Measurements from ENCODE around the gene LRIT1. TPM values are rescaled to one million over a fixed set of nuclear protein-coding genes. Genes with fewer than 3 reads are reported as not detected.

The LRIT1 gene
- polyA plus RNA-seq, 1 of the 3 experiments (the other 2 are of a cell fraction): not detected

GRCh38 chr10:84184517-84184916 lies 56.8 kb downstream of the LRIT1 start:
- Histone ChIP-seq H3K79me2 (ENCODE audit: insufficient read depth) (no peaks in the 10 kb centered on the region), H3K4me1 (ENCODE audit: control insufficient read depth in 1 of 2, insufficient read depth in 2 of 2, low read depth in 1 of 2, low read length in 1 of 2) (peaks cover 0 to 3% of the 10 kb centered on the region in 2 experiments; a peak in 1 of 4 replicates), H3K4me2 (no peak overlapping the region), H3F3A (replicated peaks; ENCODE audit: insufficient read depth) (no peaks in the 10 kb centered on the region), H3K9me3 (no peaks in the 10 kb centered on the region), H3K9me2 (no peaks in the 10 kb centered on the region), H2AFZ (ENCODE audit: low read depth) (no peak overlapping the region), H3K9ac (no peak overlapping the region), H3K4me3 (ENCODE audit: low read depth in 2 of 2, low read length in 1 of 2) (no peak overlapping the region), H3K27ac (ENCODE audit: low read depth in 2 of 2, low read length in 1 of 2) (no peak overlapping the region), H3K36me3 (replicated peaks in 1 of 2; ENCODE audit: control insufficient read depth in 1 of 2, insufficient read depth in 2 of 2, low read length in 1 of 2) (no peaks in the 10 kb centered on the region), H3K27me3 (ENCODE audit: insufficient read depth) (no peaks in the 10 kb centered on the region), H4K20me1 (ENCODE audit: insufficient read depth) (no peaks in the 10 kb centered on the region)
- DNase-seq: no peak
- ChIA-PET CTCF (interaction anchor here (1.4 kb wide), 1 partner anchor 36 kb away, joined by 3 read pairs; no protein-coding TSS in a partner anchor), POLR2A (no interaction called here)
- TF ChIP-seq CHD2 (IDR thresholded peaks at IDR 0.05; ENCODE audit: low read length, partially characterized antibody): no peak
- whole genome bisulfite sequencing (ENCODE audit: low lambda C conversion rate): 17% methylated on average over 4 of the region's 4 CpGs

- 73% methylated on average over 5 of the region's 5 CpGs for WGBS (ENCODE audit: low lambda C conversion rate)
- no peaks in the 10 kb centered on the region for H3K9me2 ChIP-seq
Observed at GRCh38 chr10:84181631-84182030, 59.7 kb downstream of the LRIT1 start.

More at GRCh38 chr10:84181631-84182030, 59.7 kb downstream of the LRIT1 start:
- Histone ChIP-seq H3K27me3 (ENCODE audit: insufficient read depth) (no peaks in the 10 kb centered on the region), H3K4me3 (ENCODE audit: low read depth in 2 of 2, low read length in 1 of 2) (no peak overlapping the region), H3K36me3 (replicated peaks in 1 of 2; ENCODE audit: control insufficient read depth in 1 of 2, insufficient read depth in 2 of 2, low read length in 1 of 2) (no peaks in the 10 kb centered on the region), H4K20me1 (ENCODE audit: insufficient read depth) (no peaks in the 10 kb centered on the region), H3K4me2 (no peak overlapping the region), H3K9ac (no peak overlapping the region), H2AFZ (ENCODE audit: low read depth) (no peak overlapping the region), H3K27ac (ENCODE audit: low read depth in 2 of 2, low read length in 1 of 2) (no peak overlapping the region), H3K4me1 (ENCODE audit: control insufficient read depth in 1 of 2, insufficient read depth in 2 of 2, low read depth in 1 of 2, low read length in 1 of 2) (peaks cover 0 to 10% of the 10 kb centered on the region in 2 experiments; a peak in 1 of 4 replicates), H3K9me3 (no peaks in the 10 kb centered on the region), H3F3A (replicated peaks; ENCODE audit: insufficient read depth) (no peaks in the 10 kb centered on the region), H3K79me2 (ENCODE audit: insufficient read depth) (no peaks in the 10 kb centered on the region)
- no peak for DNase-seq
- ChIA-PET POLR2A (no interaction called here), CTCF (interaction anchor here (1.3 to 2.1 kb wide), 2 partner anchors 14 to 34 kb away, joined by 3 to 5 read pairs; no protein-coding TSS in a partner anchor)
- no peak for TF ChIP-seq CHD2 (IDR thresholded peaks at IDR 0.05; ENCODE audit: low read length, partially characterized antibody)
- no peak for TF ChIP-seq FOXM1 (IDR thresholded peaks at IDR 0.05; ENCODE audit: low read depth)
- TF ChIP-seq SMC3 (IDR thresholded peaks at IDR 0.05; ENCODE audit: low read depth, low read length): no peak
- TF ChIP-seq PBX3 (IDR thresholded peaks at IDR 0.05): no peak
- no peak for TF ChIP-seq POLR2AphosphoS5 (IDR thresholded peaks at IDR 0.05; ENCODE audit: low read depth, low read length)
- TF ChIP-seq, protein P1, sequence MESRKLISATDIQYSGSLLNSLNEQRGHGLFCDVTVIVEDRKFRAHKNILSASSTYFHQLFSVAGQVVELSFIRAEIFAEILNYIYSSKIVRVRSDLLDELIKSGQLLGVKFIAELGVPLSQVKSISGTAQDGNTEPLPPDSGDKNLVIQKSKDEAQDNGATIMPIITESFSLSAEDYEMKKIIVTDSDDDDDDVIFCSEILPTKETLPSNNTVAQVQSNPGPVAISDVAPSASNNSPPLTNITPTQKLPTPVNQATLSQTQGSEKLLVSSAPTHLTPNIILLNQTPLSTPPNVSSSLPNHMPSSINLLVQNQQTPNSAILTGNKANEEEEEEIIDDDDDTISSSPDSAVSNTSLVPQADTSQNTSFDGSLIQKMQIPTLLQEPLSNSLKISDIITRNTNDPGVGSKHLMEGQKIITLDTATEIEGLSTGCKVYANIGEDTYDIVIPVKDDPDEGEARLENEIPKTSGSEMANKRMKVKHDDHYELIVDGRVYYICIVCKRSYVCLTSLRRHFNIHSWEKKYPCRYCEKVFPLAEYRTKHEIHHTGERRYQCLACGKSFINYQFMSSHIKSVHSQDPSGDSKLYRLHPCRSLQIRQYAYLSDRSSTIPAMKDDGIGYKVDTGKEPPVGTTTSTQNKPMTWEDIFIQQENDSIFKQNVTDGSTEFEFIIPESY (IDR thresholded peaks at IDR 0.05; ENCODE audit: borderline replicate concordance, low read depth): no peak

Other genes with a start within 250 kb of the LRIT1 start
- gene GHITM, start 102.0 kb downstream of the LRIT1 start, polyA plus RNA-seq (2012; rRNA removed): 113 and 172 TPM in 2 replicates
- not detected in 2 replicates for gene GPR15LG, start 67.7 kb downstream of the LRIT1 start, polyA plus RNA-seq (2012; rRNA removed)
- gene CDHR1, start 47.0 kb downstream of the LRIT1 start, polyA plus RNA-seq (2012; rRNA removed): 0.02 and 0.05 TPM in 2 replicates
- gene LRIT2, start 16.0 kb downstream of the LRIT1 start, polyA plus RNA-seq (2012; rRNA removed): not detected in 2 replicates
- not detected in 2 replicates for gene RGR, start 3.5 kb upstream of the LRIT1 start, polyA plus RNA-seq (2012; rRNA removed)
- gene CCSER2, start 87.0 kb upstream of the LRIT1 start, polyA plus RNA-seq (2012; rRNA removed): 8.5 and 12.2 TPM in 2 replicates